SJSA1 (cell line): ENCODE data around the gene KCNQ5. TPM values are rescaled to one million over a fixed set of nuclear protein-coding genes. Genes with fewer than 3 reads are reported as not detected.

Experiments
- DNase-seq, 2 experiments: peaks; one replicate each; pipeline ENCODE4 v3.0.0-alpha.2; 2015 to 2020; ENCODE audit warnings: low spot score in 2 of 2, low read depth in 1 of 2
- H3K27ac ChIP-seq: fragments of 250-450 bp; sonication (Bioruptor Pico); 2 replicates; pipeline ENCODE4 v1.5.1; 2020; ENCODE audit warnings: mild to moderate bottlenecking, moderate library complexity
- H3K27me3 ChIP-seq: fragments of 250-450 bp; sonication (Bioruptor Pico); replicated peaks from 2 replicates; pipeline ENCODE4 v1.5.1; 2020; ENCODE audit warnings: mild to moderate bottlenecking, moderate library complexity
- H3K36me3 ChIP-seq: fragments of 250-450 bp; sonication (Bioruptor Pico); 2 replicates; pipeline ENCODE4 v1.5.1; 2020; ENCODE audit warnings: mild to moderate bottlenecking
- H3K4me1 ChIP-seq: fragments of 250-450 bp; sonication (Bioruptor Pico); replicated peaks from 2 replicates; pipeline ENCODE4 v1.6.1; 2021; ENCODE audit warnings: mild to moderate bottlenecking
- H3K4me3 ChIP-seq: fragments of 250-450 bp; sonication (Bioruptor Pico); 2 replicates; pipeline ENCODE4 v1.5.1; 2020; ENCODE audit warnings: mild to moderate bottlenecking
- H3K9me3 ChIP-seq: fragments of 250-450 bp; sonication (Bioruptor Pico); replicated peaks from 2 replicates; pipeline ENCODE4 v1.5.1; 2020; ENCODE audit warnings: mild to moderate bottlenecking
- total RNA-seq: library from RNA; depleted of rRNA; stranded (reverse); fragments of >200 nt; shearing (Covaris generic); gene quantifications from 2 replicates; pipeline ENCODE4 v1.2.3, GENCODE V29; 2014

The KCNQ5 gene
- total RNA-seq, 1 experiment from 2014 or later = 0.97 TPM

DNA sequence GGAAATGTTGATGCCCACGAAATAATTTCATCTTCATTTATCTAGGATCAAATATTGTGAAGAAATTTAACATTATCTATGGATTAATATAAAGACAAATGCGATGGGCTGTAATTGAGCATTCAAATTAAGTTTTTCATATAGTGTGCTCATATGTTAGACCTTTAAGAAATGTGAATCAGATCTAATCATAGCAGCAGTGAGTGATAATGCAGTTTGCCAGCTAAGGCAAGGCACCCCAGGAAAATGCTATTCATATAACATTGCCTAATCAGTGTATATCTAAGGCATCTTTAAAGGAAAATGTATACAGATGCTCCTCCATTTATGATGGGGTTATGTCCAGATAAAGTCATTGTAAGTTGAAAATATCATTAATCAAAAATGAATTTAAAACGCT lies 135.2 kb downstream of the KCNQ5 start:
- Histone ChIP-seq H3K9me3 (no peaks in the 10 kb centered on the region), H3K36me3 (no peaks in the 10 kb centered on the region), H3K4me3 (no peak overlapping the region), H3K4me1 (no peaks in the 10 kb centered on the region), H3K27me3 (no peaks in the 10 kb centered on the region), H3K27ac (no peak overlapping the region)
- no peak for DNase-seq

DNA sequence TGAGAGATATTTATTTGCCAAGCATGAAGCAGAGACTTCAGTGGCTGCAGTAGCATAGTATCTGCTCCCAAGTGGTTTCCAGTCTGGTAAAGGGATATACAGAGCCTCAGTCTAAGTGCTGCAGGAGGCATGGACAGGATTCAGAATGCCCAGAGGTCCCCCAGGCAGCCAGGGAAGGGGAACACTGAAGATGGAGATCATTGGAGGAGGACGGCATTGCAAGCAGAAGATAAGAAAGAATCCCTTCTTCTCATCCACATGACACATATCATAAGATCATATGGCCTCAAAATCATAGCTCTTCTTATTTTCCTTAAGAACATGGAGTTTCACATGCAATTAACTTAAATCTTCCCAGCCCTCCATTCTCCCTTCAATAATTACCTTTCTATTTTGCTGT lies 136.1 kb downstream of the KCNQ5 start:
- H3K4me1 ChIP-seq = no peaks in the 10 kb centered on the region

DNA sequence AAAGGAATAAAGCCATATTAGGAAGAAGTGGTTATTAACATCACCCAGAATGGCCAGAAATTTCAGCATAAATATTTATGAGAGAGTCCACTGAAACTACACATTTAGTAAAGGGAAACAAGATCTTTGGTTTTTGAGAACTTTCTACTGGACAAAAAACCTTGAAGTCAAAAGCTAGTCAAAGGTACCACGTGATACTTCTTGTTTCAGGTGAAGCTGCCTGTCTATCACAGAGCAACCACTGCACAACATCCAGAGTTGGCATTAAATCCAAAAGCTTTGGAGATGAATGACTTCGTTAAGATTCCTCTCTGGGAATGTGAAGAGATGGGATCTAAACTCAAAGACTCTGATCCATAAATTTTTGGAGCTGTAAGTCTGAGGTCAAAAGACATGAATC lies 137.0 kb downstream of the KCNQ5 start:
- Histone ChIP-seq H3K9me3 (no peaks in the 10 kb centered on the region), H3K27ac (no peak overlapping the region), H3K4me1 (no peaks in the 10 kb centered on the region), H3K27me3 (no peaks in the 10 kb centered on the region), H3K36me3 (no peaks in the 10 kb centered on the region), H3K4me3 (no peak overlapping the region)
- no peak for DNase-seq

More for the DNA sequence above, 136.1 kb downstream of the KCNQ5 start:
- no peak overlapping the region for H3K4me3 ChIP-seq
- DNase-seq = no peak
- no peak overlapping the region for H3K27ac ChIP-seq
- no peaks in the 10 kb centered on the region for H3K9me3 ChIP-seq
- H3K27me3 ChIP-seq = no peaks in the 10 kb centered on the region
- no peaks in the 10 kb centered on the region for H3K36me3 ChIP-seq

DNA sequence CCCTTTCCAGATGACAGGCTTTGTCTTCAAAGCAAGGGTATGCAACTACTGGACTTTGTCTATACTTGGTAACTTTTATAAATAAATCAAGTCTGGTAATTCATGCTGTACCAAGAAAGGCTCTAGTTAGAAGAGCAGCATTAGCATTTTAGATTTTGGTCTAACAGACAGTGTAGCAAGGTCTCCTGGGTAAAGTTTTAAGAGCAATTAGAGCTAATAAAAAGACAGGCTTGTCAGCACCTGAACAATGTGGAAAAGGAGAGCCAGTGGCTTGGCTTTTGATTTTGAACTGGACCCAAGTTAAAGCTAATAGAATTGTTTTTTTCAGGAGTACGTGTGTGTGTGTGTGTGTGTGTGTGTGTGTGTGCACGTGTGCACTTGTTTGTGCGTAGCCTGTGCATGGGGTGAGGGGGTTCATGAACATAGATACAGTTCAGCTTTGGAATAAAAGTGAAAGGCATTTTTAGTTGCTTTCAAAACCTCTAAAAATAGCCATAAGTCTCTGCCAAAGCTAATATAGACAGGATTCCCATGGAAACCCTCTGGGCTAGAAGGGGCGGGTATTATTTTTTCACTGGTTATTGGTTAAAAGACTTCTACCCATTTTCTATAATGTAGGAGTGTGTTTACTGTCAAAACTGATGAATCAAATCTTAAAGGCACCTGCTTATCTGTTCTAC lies 138.4 kb downstream of the KCNQ5 start:
- H3K4me3 ChIP-seq = no peak overlapping the region
- no peak for DNase-seq
- no peaks in the 10 kb centered on the region for H3K9me3 ChIP-seq
- H3K36me3 ChIP-seq = no peaks in the 10 kb centered on the region
- H3K27me3 ChIP-seq = no peaks in the 10 kb centered on the region
- H3K27ac ChIP-seq = no peak overlapping the region
- no peaks in the 10 kb centered on the region for H3K4me1 ChIP-seq

DNA sequence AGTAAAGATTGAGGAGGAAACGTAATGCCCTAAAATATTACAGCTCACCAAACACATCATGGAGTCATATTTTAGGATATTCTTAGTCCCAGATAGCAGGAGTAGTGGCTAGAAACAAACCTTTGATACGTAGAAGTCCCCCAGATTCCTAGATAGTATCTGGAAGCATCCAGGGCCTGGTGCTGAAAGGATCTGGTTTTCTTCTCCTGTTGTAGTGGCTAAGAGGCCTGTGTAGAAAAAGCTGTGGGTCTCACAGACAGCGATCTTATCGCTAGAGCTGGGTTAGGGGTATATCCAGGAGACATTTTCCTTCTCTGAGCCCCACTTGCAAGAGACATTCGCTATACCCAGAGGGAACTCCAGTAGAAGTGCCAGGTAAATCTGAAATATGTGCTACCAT lies 139.9 kb downstream of the KCNQ5 start:
- DNase-seq = no peak
- Histone ChIP-seq H3K9me3 (no peaks in the 10 kb centered on the region), H3K4me3 (no peak overlapping the region), H3K36me3 (no peaks in the 10 kb centered on the region), H3K27ac (no peak overlapping the region), H3K27me3 (no peaks in the 10 kb centered on the region), H3K4me1 (no peaks in the 10 kb centered on the region)

DNA sequence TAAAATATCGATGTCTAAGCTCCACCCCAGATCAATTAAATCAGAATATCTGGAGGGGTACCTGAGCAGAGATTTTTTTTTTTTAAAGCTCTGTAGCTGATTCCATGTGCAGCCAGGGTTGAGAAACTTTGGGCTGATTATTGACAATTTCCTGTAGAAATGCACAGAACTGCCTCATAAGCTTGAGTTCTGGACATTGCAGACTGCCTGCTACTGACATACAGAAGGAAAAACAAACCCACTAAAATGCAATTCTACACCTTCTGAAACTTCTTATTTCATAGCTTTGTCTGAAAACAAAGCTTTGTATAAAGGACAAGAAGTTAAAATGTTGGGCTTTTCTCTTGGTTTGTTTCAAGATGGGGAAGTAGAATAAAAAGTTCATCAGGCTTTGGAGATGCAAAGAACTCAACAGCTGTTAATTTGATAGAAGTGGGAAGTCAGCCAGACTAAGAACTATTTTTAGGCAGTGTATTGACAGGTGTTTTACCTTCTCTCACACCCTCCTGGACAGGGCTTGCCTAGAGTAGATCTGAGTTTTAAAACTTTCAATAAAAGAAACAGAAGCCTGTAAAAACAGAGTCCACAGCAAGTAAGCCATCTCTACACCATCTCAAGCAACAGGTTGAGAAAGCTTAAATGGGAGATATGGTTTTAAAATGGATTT lies 147.7 kb downstream of the KCNQ5 start:
- H3K4me3 ChIP-seq = no peak overlapping the region
- H3K4me1 ChIP-seq = no peaks in the 10 kb centered on the region
- DNase-seq = no peak
- H3K27me3 ChIP-seq = no peaks in the 10 kb centered on the region; the same call in 1 of the 2 replicates
- H3K36me3 ChIP-seq = no peaks in the 10 kb centered on the region
- H3K9me3 ChIP-seq = no peaks in the 10 kb centered on the region
- no peak overlapping the region for H3K27ac ChIP-seq

DNA sequence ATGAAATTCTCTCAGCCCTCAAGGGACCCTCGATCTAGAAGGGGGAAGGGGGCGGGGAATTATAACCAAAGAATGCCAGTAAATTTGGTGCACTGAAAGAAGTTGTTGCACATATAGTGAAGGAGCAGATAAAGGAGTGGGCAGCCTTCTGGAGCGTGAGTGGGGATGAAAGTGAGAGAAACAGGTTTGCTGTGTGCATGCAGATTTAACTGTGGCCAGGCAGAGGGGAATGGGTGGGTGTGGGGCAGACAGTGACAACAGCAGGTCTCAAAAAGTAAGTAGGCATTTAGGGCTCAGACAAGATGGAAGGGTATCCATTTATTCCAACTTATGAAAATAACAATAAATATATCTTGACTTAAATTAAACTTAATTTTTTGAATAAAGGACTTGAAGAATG lies 149.1 kb downstream of the KCNQ5 start:
- no peak for DNase-seq
- Histone ChIP-seq H3K27ac (no peak overlapping the region), H3K36me3 (no peaks in the 10 kb centered on the region), H3K27me3 (no peaks in the 10 kb centered on the region; the same call in 1 of the 2 replicates), H3K4me3 (no peak overlapping the region), H3K4me1 (no peaks in the 10 kb centered on the region), H3K9me3 (no peaks in the 10 kb centered on the region)

DNA sequence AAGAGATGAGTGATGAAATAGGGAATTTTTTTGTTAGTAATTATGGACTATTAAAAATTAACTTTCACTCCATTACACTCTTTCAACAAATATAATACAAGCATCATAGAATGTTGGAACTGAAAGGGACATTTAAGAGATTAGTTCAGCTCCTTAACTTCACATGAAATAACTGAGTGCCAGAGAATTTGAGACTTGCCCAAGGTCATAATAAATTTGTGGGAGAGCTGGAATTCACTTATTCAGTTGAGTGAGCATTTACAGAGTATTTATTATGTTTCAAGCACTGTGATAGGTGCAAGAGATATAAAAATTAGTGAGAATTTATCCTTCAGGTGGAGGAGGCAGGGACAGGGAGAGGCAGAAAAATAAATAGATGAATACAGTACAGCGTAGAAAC lies 154.6 kb downstream of the KCNQ5 start:
- DNase-seq = no peak
- H3K36me3 ChIP-seq = no peaks in the 10 kb centered on the region
- no peaks in the 10 kb centered on the region for H3K27me3 ChIP-seq
- no peaks in the 10 kb centered on the region for H3K4me1 ChIP-seq
- H3K27ac ChIP-seq = no peak overlapping the region
- no peaks in the 10 kb centered on the region; the same call in 1 of the 2 replicates for H3K9me3 ChIP-seq
- no peak overlapping the region for H3K4me3 ChIP-seq

DNA sequence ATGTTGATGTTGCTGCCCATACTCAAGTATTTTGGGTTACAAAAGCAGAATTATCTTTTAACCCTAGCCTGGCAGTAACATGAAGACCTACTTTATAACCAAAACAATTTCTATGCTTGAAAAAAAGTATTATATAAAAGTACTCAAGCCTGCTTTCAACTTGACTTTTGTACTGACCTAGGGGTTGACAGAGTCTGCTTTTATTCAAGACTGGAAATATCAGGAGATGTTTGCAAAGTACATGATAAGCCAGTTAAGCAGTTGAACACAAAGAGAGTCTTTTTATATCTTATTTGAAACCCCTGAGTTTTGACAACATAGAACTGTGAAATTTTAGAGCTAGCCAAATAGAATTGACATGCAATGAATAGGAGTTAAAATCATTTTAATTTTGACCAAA lies 159.8 kb downstream of the KCNQ5 start:
- H3K4me3 ChIP-seq = no peak overlapping the region
- no peak for DNase-seq
- H3K36me3 ChIP-seq = no peaks in the 10 kb centered on the region
- H3K27me3 ChIP-seq = no peaks in the 10 kb centered on the region
- H3K4me1 ChIP-seq = peaks cover 12% of the 10 kb centered on the region
- H3K27ac ChIP-seq = no peak overlapping the region
- H3K9me3 ChIP-seq = no peaks in the 10 kb centered on the region; the same call in 1 of the 2 replicates

DNA sequence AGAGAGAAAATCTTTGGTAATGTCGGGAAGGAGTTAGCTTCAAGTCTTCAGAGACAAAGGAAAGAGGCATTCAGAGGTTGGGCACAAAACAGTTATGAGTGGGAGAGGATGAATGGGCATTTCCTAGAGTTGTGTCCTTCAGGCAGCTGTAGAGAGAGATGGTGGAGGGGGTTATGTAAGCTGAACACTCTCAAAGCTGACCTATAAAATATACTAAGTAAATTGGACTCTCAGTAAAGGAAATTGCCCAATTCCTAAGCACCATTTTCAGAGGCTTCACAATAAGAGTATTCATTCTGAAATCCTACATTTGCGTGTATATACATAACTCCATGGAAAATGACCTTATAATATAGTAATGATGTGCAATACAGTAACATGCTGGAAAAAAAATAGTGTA lies 161.2 kb downstream of the KCNQ5 start:
- no peaks in the 10 kb centered on the region for H3K36me3 ChIP-seq
- no peaks in the 10 kb centered on the region; the same call in 1 of the 2 replicates for H3K9me3 ChIP-seq
- H3K4me3 ChIP-seq = no peak overlapping the region
- H3K27me3 ChIP-seq = no peaks in the 10 kb centered on the region
- H3K27ac ChIP-seq = no peak overlapping the region
- peaks cover 23% of the 10 kb centered on the region for H3K4me1 ChIP-seq
- DNase-seq = no peak

DNA sequence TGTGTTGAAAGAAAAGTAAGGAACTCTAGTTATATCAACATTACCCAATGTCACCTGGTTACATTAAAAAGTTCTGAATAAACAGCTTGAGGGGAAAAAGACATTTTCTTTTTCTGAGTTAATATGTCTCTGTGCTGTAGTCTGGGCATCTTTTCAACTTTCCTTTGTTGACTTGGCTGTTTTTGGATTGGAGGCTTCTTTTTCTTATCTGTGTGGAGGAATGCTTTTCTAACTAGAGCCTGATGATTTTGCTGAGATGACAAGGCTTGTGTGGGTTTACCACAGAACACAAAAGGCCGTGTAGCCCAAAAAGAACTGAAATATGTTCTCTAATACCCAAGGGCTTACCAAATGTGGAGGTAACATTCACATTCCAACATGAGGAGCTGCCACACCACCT lies 161.8 kb downstream of the KCNQ5 start:
- H3K36me3 ChIP-seq = no peaks in the 10 kb centered on the region
- no peaks in the 10 kb centered on the region for H3K27me3 ChIP-seq
- DNase-seq = no peak
- no peak overlapping the region for H3K27ac ChIP-seq
- peaks cover 24% of the 10 kb centered on the region for H3K4me1 ChIP-seq
- no peak overlapping the region for H3K4me3 ChIP-seq
- H3K9me3 ChIP-seq = no peaks in the 10 kb centered on the region; the same call in 1 of the 2 replicates

DNA sequence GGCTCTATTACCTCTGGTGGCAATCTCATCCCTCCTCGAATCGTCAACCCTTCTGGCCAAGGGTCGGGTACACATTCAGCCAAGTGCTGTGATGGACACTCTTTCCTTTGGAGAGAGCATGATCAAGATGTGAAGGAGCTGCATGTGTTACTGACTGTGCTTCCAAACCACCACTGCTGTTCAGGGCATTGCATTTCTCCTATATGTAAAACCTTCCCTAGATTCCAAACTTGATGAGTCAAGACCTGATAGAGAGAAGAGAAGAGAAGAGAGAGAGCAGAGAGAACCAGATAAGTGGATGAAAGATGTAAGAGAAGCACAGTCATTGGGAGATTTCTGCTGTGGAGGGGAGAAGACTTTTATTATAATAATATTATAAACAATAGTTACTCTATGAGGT lies 162.2 kb downstream of the KCNQ5 start:
- H3K27me3 ChIP-seq = no peaks in the 10 kb centered on the region
- peaks cover 24% of the 10 kb centered on the region for H3K4me1 ChIP-seq
- no peaks in the 10 kb centered on the region; the same call in 1 of the 2 replicates for H3K9me3 ChIP-seq
- H3K4me3 ChIP-seq = no peak overlapping the region
- H3K27ac ChIP-seq = no peak overlapping the region
- DNase-seq = no peak
- no peaks in the 10 kb centered on the region for H3K36me3 ChIP-seq

DNA sequence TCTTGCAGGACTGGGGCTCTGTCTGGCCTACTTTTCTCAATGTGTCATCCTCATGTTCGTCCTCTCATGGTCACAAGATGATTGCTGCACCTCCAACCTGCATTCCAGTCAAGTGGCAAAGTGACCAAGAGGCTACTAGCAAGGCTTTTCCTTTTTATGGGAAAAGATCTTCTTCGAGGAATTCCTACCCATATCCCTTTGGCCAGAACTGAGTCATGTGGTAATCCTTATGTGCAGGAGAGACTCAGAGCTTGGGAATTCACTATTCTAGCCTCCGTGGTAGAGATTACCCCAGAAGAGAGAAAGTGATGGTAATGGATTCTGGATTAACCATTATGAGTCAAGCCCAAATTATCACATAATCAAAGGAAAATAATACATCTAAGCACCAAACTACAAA lies 162.7 kb downstream of the KCNQ5 start:
- Histone ChIP-seq H3K36me3 (no peaks in the 10 kb centered on the region), H3K27me3 (no peaks in the 10 kb centered on the region), H3K27ac (0 out of 2 replicates have a peak overlapping the region, but pooled peaks have one; percentile 8), H3K4me3 (no peak overlapping the region), H3K9me3 (no peaks in the 10 kb centered on the region; the same call in 1 of the 2 replicates), H3K4me1 (peaks cover 24% of the 10 kb centered on the region)
- peak in 1 of 2 experiments; percentile 27 for DNase-seq

DNA sequence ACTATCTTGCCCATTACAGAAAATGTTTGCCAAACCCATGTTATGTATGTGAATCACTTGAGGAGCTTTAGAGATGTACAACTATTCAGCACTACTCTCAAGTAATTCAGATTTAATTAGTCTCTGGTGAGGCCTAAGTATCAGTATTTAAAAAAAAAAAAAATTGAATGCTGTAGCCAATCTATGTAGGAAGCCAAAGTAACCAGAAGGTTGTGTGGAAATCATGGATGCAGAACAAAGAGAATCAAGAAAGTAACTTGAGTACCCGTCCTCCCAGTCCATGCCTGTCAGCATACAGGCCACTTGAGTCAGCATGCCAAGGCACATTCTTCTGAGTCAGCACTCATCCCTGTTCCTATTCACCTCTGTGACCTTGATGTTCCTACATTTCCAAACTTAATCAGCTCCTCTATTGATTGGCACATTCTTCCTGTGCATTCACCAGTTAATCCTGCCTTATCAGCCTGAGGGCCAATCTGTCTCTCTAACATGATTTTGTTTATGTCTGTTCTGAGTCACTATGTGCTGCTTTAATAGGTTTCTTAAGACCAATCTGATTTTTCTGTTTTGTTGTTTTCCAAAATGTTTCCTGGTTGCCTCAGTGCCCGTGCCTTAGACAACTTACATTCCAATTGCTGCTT lies 165.6 kb downstream of the KCNQ5 start:
- Histone ChIP-seq H3K27ac (peak overlapping the region; percentile 91), H3K36me3 (no peaks in the 10 kb centered on the region), H3K27me3 (no peaks in the 10 kb centered on the region), H3K9me3 (no peaks in the 10 kb centered on the region), H3K4me3 (no peak overlapping the region), H3K4me1 (peaks cover 24% of the 10 kb centered on the region)
- peak in 1 of 2 experiments; percentile 71 for DNase-seq
